SU-DHL-6 (cell line): Measurements from ENCODE around the gene MSL3B.

Source experiments
- EZH2phosphoT487 ChIP-seq: fragments of 200-600 bp; sonication (generic), shearing (Covaris generic); conservative IDR thresholded peaks from 2 replicates; pipeline ENCODE4 v1.6.1; 2018; ENCODE audit warnings: mild to moderate bottlenecking, antibody characterized with exemption, low read length, moderate library complexity, mixed read lengths
- TF ChIP-seq, protein P1 (sequence below): fragments of 200-600 bp; sonication (generic); IDR thresholded peaks from one replicate; pipeline ENCODE4 v1.5.1; 2017; ENCODE audit warnings: antibody characterized with exemption, mild to moderate bottlenecking, low read length, moderate library complexity; ENCODE audit not compliant: insufficient read depth, poor library complexity, severe bottlenecking

DNA sequence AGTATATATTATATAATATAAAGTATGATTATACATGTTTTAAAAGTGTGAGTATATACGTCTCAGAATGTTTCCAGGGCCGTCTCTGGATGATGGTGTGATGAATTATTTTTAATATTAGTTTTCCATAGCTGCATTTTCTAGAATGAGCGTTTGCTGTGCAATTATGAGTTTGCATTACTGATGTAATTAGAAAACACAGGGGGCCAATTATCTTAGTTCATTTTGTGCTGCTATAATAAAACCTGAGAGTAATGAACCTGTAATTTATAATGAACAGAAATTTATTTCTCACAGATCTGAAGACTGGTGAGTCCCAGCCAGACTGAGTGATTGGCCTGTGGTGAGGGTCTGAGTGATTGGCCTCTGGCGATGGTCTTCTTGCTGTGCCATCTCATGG, 9.9 kb downstream of the MSL3B start:
- TF ChIP-seq, protein P1, sequence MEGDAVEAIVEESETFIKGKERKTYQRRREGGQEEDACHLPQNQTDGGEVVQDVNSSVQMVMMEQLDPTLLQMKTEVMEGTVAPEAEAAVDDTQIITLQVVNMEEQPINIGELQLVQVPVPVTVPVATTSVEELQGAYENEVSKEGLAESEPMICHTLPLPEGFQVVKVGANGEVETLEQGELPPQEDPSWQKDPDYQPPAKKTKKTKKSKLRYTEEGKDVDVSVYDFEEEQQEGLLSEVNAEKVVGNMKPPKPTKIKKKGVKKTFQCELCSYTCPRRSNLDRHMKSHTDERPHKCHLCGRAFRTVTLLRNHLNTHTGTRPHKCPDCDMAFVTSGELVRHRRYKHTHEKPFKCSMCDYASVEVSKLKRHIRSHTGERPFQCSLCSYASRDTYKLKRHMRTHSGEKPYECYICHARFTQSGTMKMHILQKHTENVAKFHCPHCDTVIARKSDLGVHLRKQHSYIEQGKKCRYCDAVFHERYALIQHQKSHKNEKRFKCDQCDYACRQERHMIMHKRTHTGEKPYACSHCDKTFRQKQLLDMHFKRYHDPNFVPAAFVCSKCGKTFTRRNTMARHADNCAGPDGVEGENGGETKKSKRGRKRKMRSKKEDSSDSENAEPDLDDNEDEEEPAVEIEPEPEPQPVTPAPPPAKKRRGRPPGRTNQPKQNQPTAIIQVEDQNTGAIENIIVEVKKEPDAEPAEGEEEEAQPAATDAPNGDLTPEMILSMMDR, result no peak
- no peak for TF ChIP-seq EZH2phosphoT487
